PC-9 (cell line): ENCODE data around the gene GRIN2A. TPM values are rescaled to one million over a fixed set of nuclear protein-coding genes. Genes with fewer than 3 reads are reported as not detected.

Source experiments
- BruUV-seq: library from RNA; stranded (reverse); fragments of 400-500 nt; replicated peaks from 2 replicates; lab custom pipeline; 2021; lab: Mats Ljungman, UMichigan
- CTCF ChIA-PET: fragments of 300-600 bp; sonication (Branson Sonifier 250); formaldehyde crosslinking; loops from one replicate; lab custom pipeline; 2022; ENCODE audit warnings: antibody characterized with exemption; lab: Charles Lee
- POLR2A ChIA-PET: fragments of 300-600 bp; sonication (Branson Sonifier 250); formaldehyde crosslinking; loops from one replicate; lab custom pipeline; 2022; ENCODE audit warnings: antibody characterized with exemption; ENCODE audit not compliant: unreplicated experiment; lab: Charles Lee
- DNase-seq, 2 experiments: peaks; one replicate each; pipeline versions ENCODE4 v3.0.0 to v3.0.0-alpha.2; 2015 to 2022; ENCODE audit warnings: mixed read lengths in 1 of 2
- H2AFZ ChIP-seq: fragments of 200-600 bp; sonication (generic); 2 replicates; pipeline ENCODE4 v1.8.1; 2017; ENCODE audit warnings: antibody characterized with exemption
- H3F3A ChIP-seq: fragments of 200-600 bp; sonication (generic); 2 replicates; pipeline ENCODE4 v1.8.1; 2017; ENCODE audit warnings: antibody characterized with exemption, mild to moderate bottlenecking, low read depth; ENCODE audit not compliant: insufficient read depth
- H3K27ac ChIP-seq: fragments of 200-600 bp; sonication (generic); 2 replicates; pipeline ENCODE4 v1.6.1; 2016; ENCODE audit warnings: mixed run types
- H3K27me3 ChIP-seq: fragments of 200-600 bp; sonication (generic); 2 replicates; pipeline ENCODE4 v1.6.1; 2016; ENCODE audit warnings: low read depth, mixed run types; ENCODE audit not compliant: insufficient read depth
- H3K36me3 ChIP-seq: fragments of 200-600 bp; sonication (generic); 2 replicates; pipeline ENCODE4 v1.6.1; 2016; ENCODE audit warnings: low read depth, mixed run types
- H3K4me1 ChIP-seq: fragments of 200-600 bp; sonication (generic); replicated peaks from 2 replicates; pipeline ENCODE4 v1.6.1; 2016; ENCODE audit warnings: mixed run types; ENCODE audit not compliant: insufficient read depth
- H3K4me2 ChIP-seq: fragments of 200-600 bp; sonication (generic); 2 replicates; pipeline ENCODE4 v1.6.1; 2017; ENCODE audit warnings: mixed run types
- H3K4me3 ChIP-seq: fragments of 200-600 bp; sonication (generic); 2 replicates; pipeline ENCODE4 v1.6.1; 2016; ENCODE audit warnings: mixed run types
- H3K79me2 ChIP-seq: fragments of 200-600 bp; sonication (generic); 2 replicates; pipeline ENCODE4 v1.6.1; 2017; ENCODE audit warnings: low read depth, mixed run types
- H3K9me2 ChIP-seq: fragments of 200-600 bp; sonication (generic); 2 replicates; pipeline ENCODE4 v1.8.1; 2017; ENCODE audit warnings: mild to moderate bottlenecking; ENCODE audit not compliant: insufficient read depth
- H3K9me3 ChIP-seq: fragments of 200-600 bp; sonication (generic); 2 replicates; pipeline ENCODE4 v1.8.1; 2016; ENCODE audit warnings: low read depth; ENCODE audit not compliant: insufficient read depth
- H4K20me1 ChIP-seq: fragments of 200-600 bp; sonication (generic); 2 replicates; pipeline ENCODE4 v1.8.1; 2017; ENCODE audit not compliant: insufficient read depth
- EZH2 ChIP-seq: fragments of 200-600 bp; sonication (generic); IDR thresholded peaks from 2 replicates; pipeline ENCODE4 v1.8.0; 2017; ENCODE audit warnings: antibody characterized with exemption, low read depth
- intact Hi-C: fragments of 100-400 bp; cut with micrococcal nuclease; formaldehyde crosslinking; loops from one replicate; pipeline ENCODE4 v1.10.0; 2022; ENCODE audit not compliant: unreplicated experiment
- total RNA-seq: library from RNA; stranded (reverse); gene quantifications from 2 replicates; pipeline ENCODE4 v1.2.3, GENCODE V29; 2021
- TF ChIP-seq, protein P1 (sequence below): fragments of 200-600 bp; sonication (generic); conservative IDR thresholded peaks from 2 replicates; pipeline ENCODE4 v1.6.1; 2017; ENCODE audit warnings: mixed run types, antibody characterized with exemption, mild to moderate bottlenecking, moderate library complexity

Gene GRIN2A
- total RNA-seq, 1 experiment from 2014 or later: not detected

DNA sequence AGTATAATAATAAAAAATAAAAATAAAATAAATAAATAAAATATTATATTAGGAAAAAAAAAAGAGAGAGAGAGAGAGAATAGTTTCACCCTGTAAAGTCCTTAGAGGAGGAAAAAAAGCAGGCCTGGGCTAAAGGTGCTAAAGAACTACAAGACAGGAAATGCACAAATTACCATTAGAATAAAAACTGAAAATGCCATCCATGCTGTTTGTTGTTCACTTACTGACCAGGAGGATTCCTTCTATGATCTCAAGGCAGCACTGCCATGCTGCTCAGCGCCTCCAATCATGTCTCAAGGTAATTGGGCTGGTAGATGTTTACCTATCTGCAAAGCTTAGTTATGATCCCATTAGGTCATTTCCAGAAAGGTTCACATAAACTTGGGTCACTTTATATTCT, 201.2 kb downstream of the GRIN2A start:
- no TSS peak for BruUV-seq
- POLR2A ChIA-PET: no interaction called here

DNA sequence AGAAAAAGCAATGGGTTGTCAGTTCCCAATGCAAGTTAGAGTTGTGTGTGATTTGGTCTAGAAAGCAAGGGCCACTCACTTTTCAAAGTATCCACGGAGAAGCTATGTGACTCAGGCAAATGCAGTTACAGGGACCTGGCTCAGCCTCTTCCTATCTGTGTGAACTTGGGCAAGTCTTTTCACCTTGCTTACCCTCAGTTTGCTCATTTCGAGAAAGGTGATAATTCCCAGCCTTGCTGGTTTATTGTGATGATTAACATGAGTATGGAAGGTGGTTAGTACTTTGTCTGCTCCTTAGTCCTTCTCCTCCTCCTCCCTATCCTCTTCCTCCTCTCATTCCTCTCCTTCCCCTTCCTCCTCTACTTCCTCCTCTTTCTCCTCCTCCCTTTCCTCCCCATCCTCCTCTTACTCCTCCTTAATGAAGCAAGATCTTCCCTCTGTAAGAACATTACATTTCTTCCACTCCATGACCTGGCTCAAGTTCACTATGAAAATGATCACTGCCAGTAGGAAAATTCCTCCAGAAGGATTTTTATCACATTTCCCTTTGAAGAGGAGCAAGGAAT, 204.0 kb downstream of the GRIN2A start:
- no peaks in the 10 kb centered on the region for H3K79me2 ChIP-seq
- POLR2A ChIA-PET: no interaction called here
- TF ChIP-seq, protein P1, sequence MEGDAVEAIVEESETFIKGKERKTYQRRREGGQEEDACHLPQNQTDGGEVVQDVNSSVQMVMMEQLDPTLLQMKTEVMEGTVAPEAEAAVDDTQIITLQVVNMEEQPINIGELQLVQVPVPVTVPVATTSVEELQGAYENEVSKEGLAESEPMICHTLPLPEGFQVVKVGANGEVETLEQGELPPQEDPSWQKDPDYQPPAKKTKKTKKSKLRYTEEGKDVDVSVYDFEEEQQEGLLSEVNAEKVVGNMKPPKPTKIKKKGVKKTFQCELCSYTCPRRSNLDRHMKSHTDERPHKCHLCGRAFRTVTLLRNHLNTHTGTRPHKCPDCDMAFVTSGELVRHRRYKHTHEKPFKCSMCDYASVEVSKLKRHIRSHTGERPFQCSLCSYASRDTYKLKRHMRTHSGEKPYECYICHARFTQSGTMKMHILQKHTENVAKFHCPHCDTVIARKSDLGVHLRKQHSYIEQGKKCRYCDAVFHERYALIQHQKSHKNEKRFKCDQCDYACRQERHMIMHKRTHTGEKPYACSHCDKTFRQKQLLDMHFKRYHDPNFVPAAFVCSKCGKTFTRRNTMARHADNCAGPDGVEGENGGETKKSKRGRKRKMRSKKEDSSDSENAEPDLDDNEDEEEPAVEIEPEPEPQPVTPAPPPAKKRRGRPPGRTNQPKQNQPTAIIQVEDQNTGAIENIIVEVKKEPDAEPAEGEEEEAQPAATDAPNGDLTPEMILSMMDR: no peak
- no peak for TF ChIP-seq EZH2
- no peak overlapping the region for H3K4me3 ChIP-seq
- no peaks in the 10 kb centered on the region for H3K9me3 ChIP-seq
- CTCF ChIA-PET: no interaction called here
- H3K4me1 ChIP-seq: no peaks in the 10 kb centered on the region
- no peaks in the 10 kb centered on the region for H3K36me3 ChIP-seq
- intact Hi-C loops: no loop called here
- no peak overlapping the region for H2AFZ ChIP-seq
- H3K9me2 ChIP-seq: no peaks in the 10 kb centered on the region
- DNase-seq: no peak
- no peaks in the 10 kb centered on the region for H3F3A ChIP-seq
- no peak overlapping the region for H3K4me2 ChIP-seq
- BruUV-seq: no TSS peak
- no peaks in the 10 kb centered on the region for H4K20me1 ChIP-seq
- no peak overlapping the region for H3K27ac ChIP-seq
- peaks cover 48% of the 10 kb centered on the region for H3K27me3 ChIP-seq

More for the DNA sequence above, 201.2 kb downstream of the GRIN2A start:
- CTCF ChIA-PET: no interaction called here
- TF ChIP-seq, protein P1: no peak
- TF ChIP-seq EZH2: no peak
- Histone ChIP-seq H3K27ac (no peak overlapping the region), H4K20me1 (no peaks in the 10 kb centered on the region), H3F3A (no peaks in the 10 kb centered on the region), H3K4me1 (no peaks in the 10 kb centered on the region), H3K27me3 (peaks cover 36% of the 10 kb centered on the region), H3K9me3 (no peaks in the 10 kb centered on the region), H3K9me2 (no peaks in the 10 kb centered on the region; the same call in 1 of the 2 replicates), H3K4me3 (no peak overlapping the region), H3K79me2 (no peaks in the 10 kb centered on the region), H3K36me3 (no peaks in the 10 kb centered on the region), H2AFZ (no peak overlapping the region), H3K4me2 (no peak overlapping the region)
- intact Hi-C loops: no loop called here
- DNase-seq: no peak

DNA sequence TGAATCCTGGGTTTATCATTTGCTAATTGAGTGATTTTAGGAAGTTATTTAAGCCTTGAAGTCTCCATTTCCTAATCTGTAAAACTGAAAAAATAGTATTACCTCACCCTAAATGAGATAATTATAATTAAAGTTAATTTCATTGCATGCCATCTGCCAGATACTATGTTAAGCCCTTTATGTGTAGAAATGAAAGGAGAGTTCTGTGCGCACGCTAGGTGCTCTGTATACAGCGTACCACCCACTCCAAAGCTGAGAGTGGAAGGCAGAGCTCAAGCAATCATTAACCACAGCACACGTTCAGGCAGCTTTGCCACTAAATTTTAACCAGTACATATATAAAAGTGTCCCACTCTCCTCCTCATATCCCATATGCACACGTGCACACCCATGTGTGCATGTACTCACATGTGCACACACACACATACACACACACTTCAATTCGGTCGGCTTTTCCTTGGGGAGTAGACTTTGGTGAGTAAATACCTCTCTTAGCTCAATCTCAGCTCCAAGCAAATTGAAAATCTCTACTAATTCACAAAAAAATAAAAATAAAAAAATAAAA, 204.8 kb downstream of the GRIN2A start:
- Histone ChIP-seq H3K36me3 (no peaks in the 10 kb centered on the region), H3K9me2 (no peaks in the 10 kb centered on the region), H3K27me3 (peaks cover 43% of the 10 kb centered on the region), H3K4me1 (no peaks in the 10 kb centered on the region), H3K4me2 (no peak overlapping the region), H2AFZ (no peak overlapping the region), H3K27ac (no peak overlapping the region), H4K20me1 (no peaks in the 10 kb centered on the region), H3K9me3 (no peaks in the 10 kb centered on the region), H3F3A (no peaks in the 10 kb centered on the region), H3K79me2 (no peaks in the 10 kb centered on the region), H3K4me3 (no peak overlapping the region)
- POLR2A ChIA-PET: no interaction called here
- DNase-seq: no peak
- BruUV-seq: no TSS peak
- TF ChIP-seq EZH2: no peak
- TF ChIP-seq, protein P1: no peak
- intact Hi-C loops: no loop called here
- CTCF ChIA-PET: no interaction called here
